ENCODE results near the gene SEC61A1. TPM values are rescaled to one million over a fixed set of nuclear protein-coding genes. Genes with fewer than 3 reads are reported as not detected.
A peak's percentile ranks its signal among the peaks of the same experiment; 100 is the strongest.

SEC61A1 gene
- total RNA-seq, 1 experiment from 2014 or later: 182 TPM

- Histone ChIP-seq H3K9me3 (ENCODE audit: low read length) (no peaks in the 10 kb centered on the region), H3F3A (ENCODE audit: low read length, unreplicated experiment) (no peaks in the 10 kb centered on the region), H3K4me3 (ENCODE audit: low read length) (no peak overlapping the region), H3K36me3 (ENCODE audit: low read depth, low read length) (peaks cover 15% of the 10 kb centered on the region), H3K9ac (ENCODE audit: low read length) (no peak overlapping the region), H3K4me2 (ENCODE audit: low read length) (no peak overlapping the region; the same call in 1 of the 2 replicates), H2AFZ (ENCODE audit: low read length) (no peak overlapping the region), H3K4me1 (ENCODE audit: insufficient read depth, low read length) (peaks cover 30% of the 10 kb centered on the region), H3K27ac (ENCODE audit: low read length) (no peak overlapping the region), H3K79me2 (ENCODE audit: low read length) (peaks cover 43% of the 10 kb centered on the region), H4K20me1 (ENCODE audit: low read length) (peaks cover 18% of the 10 kb centered on the region), H3K27me3 (ENCODE audit: low read length) (no peaks in the 10 kb centered on the region), H3K9me2 (replicated peaks; ENCODE audit: low read length) (no peaks in the 10 kb centered on the region)
- POLR2A ChIA-PET (ENCODE audit: unreplicated experiment): no interaction called here
- CTCF ChIA-PET: no interaction called here
- no TSS peak for BruUV-seq (replicated peaks)
- intact Hi-C loops (cut with micrococcal nuclease): loop anchor here (2.0 kb wide), 1 partner anchor 40 kb away; no protein-coding TSS in a partner anchor
- DNase-seq (peak; percentile 71), ATAC-seq (no peak)
- no peak for TF ChIP-seq EZH2 (IDR thresholded peaks at IDR 0.05; ENCODE audit: low read length, unreplicated experiment)
- no peak for TF ChIP-seq EZH2phosphoT487 (IDR thresholded peaks at IDR 0.05; ENCODE audit: borderline replicate concordance, low read length)
- TF ChIP-seq CTCF (conservative IDR thresholded peaks at IDR 0.05; ENCODE audit: low read depth, low read length): no peak
Measured at GRCh38 chr3:128050597-128050996, 1.6 kb upstream of the SEC61A1 start.

GRCh38 chr3:128051459-128051836 is 789 bp upstream of the SEC61A1 start:
- no TSS peak for BruUV-seq (replicated peaks)
- Histone ChIP-seq H3F3A (ENCODE audit: low read length, unreplicated experiment) (no peaks in the 10 kb centered on the region), H3K4me3 (ENCODE audit: low read length) (peak overlapping the region; percentile 87), H3K9me3 (ENCODE audit: low read length) (no peaks in the 10 kb centered on the region), H3K79me2 (ENCODE audit: low read length) (peaks cover 51% of the 10 kb centered on the region), H3K9me2 (replicated peaks; ENCODE audit: low read length) (no peaks in the 10 kb centered on the region), H3K4me1 (ENCODE audit: insufficient read depth, low read length) (peaks cover 35% of the 10 kb centered on the region), H3K4me2 (ENCODE audit: low read length) (peak overlapping the region; percentile 98), H3K27ac (ENCODE audit: low read length) (peak overlapping the region; percentile 58), H2AFZ (ENCODE audit: low read length) (peak overlapping the region; percentile 99), H3K36me3 (ENCODE audit: low read depth, low read length) (peaks cover 24% of the 10 kb centered on the region), H3K9ac (ENCODE audit: low read length) (peak overlapping the region; percentile 99), H4K20me1 (ENCODE audit: low read length) (peaks cover 26% of the 10 kb centered on the region), H3K27me3 (ENCODE audit: low read length) (no peaks in the 10 kb centered on the region)
- no peak for DNase-seq
- POLR2A ChIA-PET (ENCODE audit: unreplicated experiment): interaction anchor here (0.6 kb wide), 1 partner anchor 252 kb away, joined by 4 read pairs; no protein-coding TSS in a partner anchor
- TF ChIP-seq EZH2 (IDR thresholded peaks at IDR 0.05; ENCODE audit: low read length, unreplicated experiment) (no peak), CTCF (conservative IDR thresholded peaks at IDR 0.05; ENCODE audit: low read depth, low read length) (no peak), EZH2phosphoT487 (IDR thresholded peaks at IDR 0.05; ENCODE audit: borderline replicate concordance, low read length) (no peak)
- no peak for ATAC-seq
- CTCF ChIA-PET: no interaction called here
- intact Hi-C loops (cut with micrococcal nuclease): loop anchor here (2.0 kb wide), 1 partner anchor 41 kb away; no protein-coding TSS in a partner anchor

GRCh38 chr3:128052595-128053351 is 536 bp downstream of the SEC61A1 start:
- peak overlapping the region; percentile 56; the same call in 1 of the 2 replicates for H2AFZ ChIP-seq (ENCODE audit: low read length)
- DNase-seq (no peak), ATAC-seq (no peak; the same call in 1 of the 2 replicates)
- peak overlapping the region; percentile 87 for H3K4me3 ChIP-seq (ENCODE audit: low read length)
- ChIA-PET POLR2A (ENCODE audit: unreplicated experiment) (no interaction called here), CTCF (no interaction called here)
- intact Hi-C loops (cut with micrococcal nuclease): no loop called here
- H3K27me3 ChIP-seq (ENCODE audit: low read length): no peaks in the 10 kb centered on the region
- H3F3A ChIP-seq (ENCODE audit: low read length, unreplicated experiment): no peaks in the 10 kb centered on the region
- peak overlapping the region; percentile 99 for H3K9ac ChIP-seq (ENCODE audit: low read length)
- H3K9me2 ChIP-seq (replicated peaks; ENCODE audit: low read length): no peaks in the 10 kb centered on the region
- H3K79me2 ChIP-seq (ENCODE audit: low read length): peaks cover 58% of the 10 kb centered on the region
- TF ChIP-seq EZH2phosphoT487 (IDR thresholded peaks at IDR 0.05; ENCODE audit: borderline replicate concordance, low read length): no peak
- TF ChIP-seq EZH2 (IDR thresholded peaks at IDR 0.05; ENCODE audit: low read length, unreplicated experiment): no peak
- TF ChIP-seq CTCF (conservative IDR thresholded peaks at IDR 0.05; ENCODE audit: low read depth, low read length): no peak
- H3K9me3 ChIP-seq (ENCODE audit: low read length): no peaks in the 10 kb centered on the region
- peaks cover 35% of the 10 kb centered on the region for H3K4me1 ChIP-seq (ENCODE audit: insufficient read depth, low read length)
- peaks cover 26% of the 10 kb centered on the region for H4K20me1 ChIP-seq (ENCODE audit: low read length)
- peaks cover 29% of the 10 kb centered on the region for H3K36me3 ChIP-seq (ENCODE audit: low read depth, low read length)
- TSS peak; percentile 61 for BruUV-seq (replicated peaks)
- H3K4me2 ChIP-seq (ENCODE audit: low read length): peak overlapping the region; percentile 88
- peak overlapping the region; percentile 49 for H3K27ac ChIP-seq (ENCODE audit: low read length)
